Sigmoid colon (tissue), 7 donors: ENCODE data around the gene PIWIL1. TPM values are rescaled to one million over a fixed set of nuclear protein-coding genes. Genes with fewer than 3 reads are reported as not detected.

Experiments used
- DNase-seq: peaks from one replicate; pipeline ENCODE4 v3.0.0-alpha.2; 2019
- H3K27ac ChIP-seq, 4 donors: fragments of 200-600 bp; sonication (generic); one replicate each; pipeline ENCODE4 v1.5.1; 2016 to 2019; ENCODE audit warnings: mild to moderate bottlenecking in 1 of 4
- H3K27me3 ChIP-seq, 3 donors: fragments of 200-600 bp; sonication (generic); one replicate each; pipeline ENCODE4 v1.5.1; 2019; ENCODE audit warnings: mild to moderate bottlenecking in 1 of 3
- H3K36me3 ChIP-seq, 4 donors: fragments of 200-600 bp; sonication (generic); one replicate each; pipeline ENCODE4 v1.5.1; 2016 to 2019
- H3K4me1 ChIP-seq, 4 donors: fragments of 200-600 bp; sonication (generic); one replicate each; pipeline ENCODE4 v1.5.1; 2017 to 2019
- H3K4me3 ChIP-seq, 4 donors: fragments of 200-600 bp; sonication (generic); one replicate each; pipeline ENCODE4 v1.5.1; 2017 to 2019; ENCODE audit warnings: mild to moderate bottlenecking in 2 of 4, moderate library complexity in 1 of 4
- H3K9me3 ChIP-seq, 4 donors: fragments of 200-600 bp in 3 of 4; sonication (generic) in 3 of 4; one replicate each; pipeline versions ENCODE4 v1.5.1 to v1.6.1; 2013 to 2019
- CTCF ChIP-seq, 4 experiments: fragments of 450-650 bp in 3 of 4; fragments of 200-600 bp in 1 of 4; IDR thresholded peaks; one replicate each; pipeline ENCODE4 v1.5.1; 2016 to 2019; ENCODE audit warnings: antibody characterized with exemption in 4 of 4, mild to moderate bottlenecking in 3 of 4, moderate library complexity in 2 of 4
- EP300 ChIP-seq, 4 donors: sonication (generic); formaldehyde crosslinking; IDR thresholded peaks; one replicate each; pipeline ENCODE4 v1.6.1; 2017; ENCODE audit warnings: antibody characterized with exemption in 4 of 4
- POLR2A ChIP-seq, 2 donors: fragments of 450-650 bp; IDR thresholded peaks; one replicate each; pipeline ENCODE4 v1.6.1; 2016; ENCODE audit warnings: antibody characterized with exemption in 2 of 2, mild to moderate bottlenecking in 2 of 2, moderate library complexity in 2 of 2
- POLR2AphosphoS5 ChIP-seq, 4 donors: sonication (generic); formaldehyde crosslinking; IDR thresholded peaks; one replicate each; pipeline ENCODE4 v1.6.1; 2017; ENCODE audit warnings: antibody characterized with exemption in 4 of 4
- WGBS, 2 donors: extraction: QIAGEN DNeasy Blood & Tissue Kit; methylation state at CpG; one replicate each; pipeline ENCODE4 v1.1.7; 2013; 5-methylcytosine and 5-hydroxymethylcytosine counted together
- intact Hi-C: fragments of 100-400 bp; cut with DNase I; formaldehyde crosslinking; loops from one replicate; pipeline ENCODE4 v1.15.1; 2023
- polyA plus RNA-seq, 3 donors: library from polyadenylated mRNA; stranded (reverse); fragments of 200-250 nt; gene quantifications; one replicate each; pipeline ENCODE4 v1.2.3, GENCODE V29; 2013
- total RNA-seq, 4 donors: library from RNA; depleted of rRNA; stranded (reverse); fragments of >200 nt; gene quantifications; one replicate each; pipeline ENCODE4 v1.1.0, GENCODE V29; 2016
- donor health status: healthy with polysubstance abuse.
- donor health status: Bipolar disorder and iron deficiency.
- donor health status: healthy.

PIWIL1 gene
- total RNA-seq (not detected), polyA plus RNA-seq (not detected)

GRCh38 chr12:130337488-130338303 lies at the start of gene PIWIL1:
Gene PIWIL1, plus strand, starts transcription at chr12:130337887. Its CDS starts 4,705 bp downstream, at chr12:130342592.
- TF ChIP-seq EP300 (IDR thresholded peaks at IDR 0.05), result no peak
- TF ChIP-seq POLR2AphosphoS5 (IDR thresholded peaks at IDR 0.05), result no peak
- no peak for TF ChIP-seq POLR2A (IDR thresholded peaks at IDR 0.05)
- no peaks in the 10 kb centered on the region for H3K36me3 ChIP-seq
- WGBS, 2 donors, result 66 to 81% methylated on average over 79 of the region's 79 CpGs
- intact Hi-C loops, result no loop called here
- no peak within 1 kb of the TSS for H3K4me3 ChIP-seq
- no peaks in the 10 kb centered on the region for H3K9me3 ChIP-seq
- no peak for DNase-seq
- H3K27ac ChIP-seq, result no peak within 1 kb of the TSS
- peaks cover 0 to 7% (median 3%) of the 10 kb centered on the region in 4 donors for H3K4me1 ChIP-seq
- H3K27me3 ChIP-seq, result peaks cover 0 to 45% (median 37%) of the 10 kb centered on the region in 3 donors

- Histone ChIP-seq H3K27ac (no peak overlapping the region), H3K4me3 (no peak overlapping the region), H3K27me3 (peaks cover 0 to 8% (median 7%) of the 10 kb centered on the region in 3 donors), H3K4me1 (no peaks in the 10 kb centered on the region), H3K9me3 (peaks cover 0 to 15% (median 4%) of the 10 kb centered on the region in 4 donors), H3K36me3 (no peaks in the 10 kb centered on the region)
- DNase-seq, result no peak
- intact Hi-C loops, result no loop called here
- no peak for TF ChIP-seq CTCF (IDR thresholded peaks at IDR 0.05)
- no peak for TF ChIP-seq POLR2A (IDR thresholded peaks at IDR 0.05)
- TF ChIP-seq EP300 (IDR thresholded peaks at IDR 0.05), result no peak
- TF ChIP-seq POLR2AphosphoS5 (IDR thresholded peaks at IDR 0.05), result no peak
- 42 to 47% methylated on average over 4 of the region's 4 CpGs for WGBS, 2 donors
Observed at GRCh38 chr12:130288206-130288605, 49.5 kb upstream of the PIWIL1 start.

GRCh38 chr12:130288691-130289090 lies 49.0 kb upstream of the PIWIL1 start:
- Histone ChIP-seq H3K4me3 (no peak overlapping the region), H3K4me1 (no peaks in the 10 kb centered on the region), H3K27me3 (peaks cover 0 to 8% (median 7%) of the 10 kb centered on the region in 3 donors), H3K9me3 (peaks cover 0 to 15% (median 4%) of the 10 kb centered on the region in 4 donors), H3K36me3 (no peaks in the 10 kb centered on the region), H3K27ac (no peak overlapping the region)
- intact Hi-C loops, result no loop called here
- 77 to 83% methylated on average over 6 of the region's 6 CpGs for WGBS, 2 donors
- TF ChIP-seq POLR2AphosphoS5 (IDR thresholded peaks at IDR 0.05) (no peak), EP300 (IDR thresholded peaks at IDR 0.05) (no peak), CTCF (IDR thresholded peaks at IDR 0.05) (no peak), POLR2A (IDR thresholded peaks at IDR 0.05) (no peak)
- DNase-seq, result no peak

- WGBS, 2 donors, result 82 to 91% methylated on average over 1 of the region's 1 CpG
- no peak for DNase-seq
- peaks cover 0 to 6% (median 4%) of the 10 kb centered on the region in 4 donors for H3K9me3 ChIP-seq
- no peak overlapping the region for H3K4me3 ChIP-seq
- no peaks in the 10 kb centered on the region for H3K36me3 ChIP-seq
- TF ChIP-seq EP300 (IDR thresholded peaks at IDR 0.05) (no peak), POLR2A (IDR thresholded peaks at IDR 0.05) (no peak), POLR2AphosphoS5 (IDR thresholded peaks at IDR 0.05) (no peak), CTCF (IDR thresholded peaks at IDR 0.05) (no peak)
- H3K4me1 ChIP-seq, result no peaks in the 10 kb centered on the region
- intact Hi-C loops, result no loop called here
- no peak overlapping the region for H3K27ac ChIP-seq
- H3K27me3 ChIP-seq, result peaks cover 0 to 8% (median 3%) of the 10 kb centered on the region in 3 donors
Observed at GRCh38 chr12:130290114-130290513, 47.6 kb upstream of the PIWIL1 start.

GRCh38 chr12:130298322-130299021 lies 39.2 kb upstream of the PIWIL1 start:
- H3K9me3 ChIP-seq, result no peaks in the 10 kb centered on the region
- 80 to 88% methylated on average over 5 of the region's 5 CpGs for WGBS, 2 donors
- TF ChIP-seq POLR2A (IDR thresholded peaks at IDR 0.05) (no peak), POLR2AphosphoS5 (IDR thresholded peaks at IDR 0.05) (no peak)
- H3K36me3 ChIP-seq, result no peaks in the 10 kb centered on the region
- no peak overlapping the region for H3K27ac ChIP-seq
- no peak for DNase-seq
- H3K4me3 ChIP-seq, result no peak overlapping the region
- H3K27me3 ChIP-seq, result peaks cover 0 to 24% (median 20%) of the 10 kb centered on the region in 3 donors
- no peaks in the 10 kb centered on the region for H3K4me1 ChIP-seq
- intact Hi-C loops, result no loop called here
